ENCODE results near the gene CAPN2.

CAPN2 gene

GRCh38 chr1:223712194-223712849, at the start of gene CAPN2:
TSS of gene CAPN2 (plus strand) at chr1:223712539. CDS start at chr1:223712641, 102 bp downstream.
- no peak for DNase-seq

GRCh38 chr1:223662943-223663342, 49.4 kb upstream of the CAPN2 start:
- DNase-seq = no peak

- no peak for DNase-seq
Observed at GRCh38 chr1:223664106-223664505, 48.2 kb upstream of the CAPN2 start.

DNA sequence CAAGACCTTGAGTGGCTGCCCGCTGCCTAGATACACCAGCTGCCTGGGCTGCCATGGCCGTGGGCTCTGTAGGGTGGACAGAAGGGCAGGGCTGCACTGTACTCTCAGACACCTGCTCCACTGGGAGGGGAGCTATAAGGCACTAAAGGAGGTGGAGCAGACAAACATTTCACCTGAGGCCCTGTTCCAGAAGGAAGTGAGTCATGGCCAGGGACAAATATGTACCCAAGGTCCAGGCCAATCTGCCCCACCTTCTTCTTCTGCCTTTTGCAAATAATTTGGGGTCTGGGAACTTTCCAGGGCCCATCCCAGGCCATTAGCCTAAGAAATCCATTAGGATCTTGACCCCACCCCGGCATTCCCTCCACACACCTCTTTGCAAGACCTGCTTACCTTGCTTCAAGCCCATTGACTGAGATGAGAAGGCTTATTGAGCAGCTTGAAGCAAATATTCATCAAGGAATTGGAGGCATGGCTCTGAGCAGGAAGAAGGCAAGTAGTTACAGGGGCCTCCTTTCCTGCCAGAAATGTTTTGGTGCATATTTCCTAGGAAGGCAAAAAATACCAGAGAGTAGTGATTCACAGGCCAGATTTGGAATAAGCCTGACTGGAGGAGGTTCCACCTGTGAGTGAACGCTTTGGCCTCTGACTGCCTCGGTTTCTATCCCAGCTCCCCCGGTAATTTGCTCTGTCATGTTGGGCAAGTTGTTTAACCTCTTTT, 46.6 kb upstream of the CAPN2 start, which contains the start of gene CAPN8:
Gene CAPN8 (minus strand): TSS at position 110 of the 721 bp plus-strand sequence. CDS start 55 bp downstream, at position 55.
- DNase-seq = no peak

DNA sequence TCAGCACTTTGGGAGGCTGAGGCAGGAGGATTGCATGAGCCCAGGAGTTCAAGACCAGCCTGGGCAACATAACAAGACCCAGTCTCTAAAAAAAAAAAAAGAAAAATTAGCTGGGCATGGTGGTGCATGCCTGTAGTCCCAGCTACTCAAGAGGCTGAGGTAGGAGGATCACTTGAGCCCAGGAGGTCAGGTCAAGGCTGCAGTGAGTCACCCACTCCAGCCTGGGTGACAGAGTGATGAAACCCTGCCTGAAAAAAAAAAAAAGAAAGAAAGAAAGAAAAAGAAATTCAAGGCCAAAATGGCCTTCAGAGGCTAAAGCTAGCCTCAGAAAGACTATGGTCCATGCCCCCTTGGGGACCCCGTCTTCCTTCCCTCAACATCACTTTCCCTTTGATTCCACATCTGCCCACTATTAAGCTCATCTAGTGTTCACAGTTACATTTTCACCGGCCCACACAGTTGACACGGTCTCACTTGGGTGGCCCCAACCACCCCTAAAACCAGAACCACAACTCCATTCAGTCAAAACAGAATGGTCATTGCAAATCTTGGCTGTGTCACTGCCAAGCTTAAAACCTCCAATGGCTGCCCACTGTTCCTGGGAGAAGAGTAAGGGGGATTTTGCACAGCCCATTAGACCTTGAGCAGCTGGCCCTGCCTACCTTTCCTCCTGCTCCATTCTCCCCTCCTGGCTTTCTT, 44.7 kb upstream of the CAPN2 start:
- no peak for DNase-seq

GRCh38 chr1:223669003-223669795, 43.1 kb upstream of the CAPN2 start:
- DNase-seq = no peak

- no peak for DNase-seq
Observed at GRCh38 chr1:223670458-223671159, 41.7 kb upstream of the CAPN2 start.

DNA sequence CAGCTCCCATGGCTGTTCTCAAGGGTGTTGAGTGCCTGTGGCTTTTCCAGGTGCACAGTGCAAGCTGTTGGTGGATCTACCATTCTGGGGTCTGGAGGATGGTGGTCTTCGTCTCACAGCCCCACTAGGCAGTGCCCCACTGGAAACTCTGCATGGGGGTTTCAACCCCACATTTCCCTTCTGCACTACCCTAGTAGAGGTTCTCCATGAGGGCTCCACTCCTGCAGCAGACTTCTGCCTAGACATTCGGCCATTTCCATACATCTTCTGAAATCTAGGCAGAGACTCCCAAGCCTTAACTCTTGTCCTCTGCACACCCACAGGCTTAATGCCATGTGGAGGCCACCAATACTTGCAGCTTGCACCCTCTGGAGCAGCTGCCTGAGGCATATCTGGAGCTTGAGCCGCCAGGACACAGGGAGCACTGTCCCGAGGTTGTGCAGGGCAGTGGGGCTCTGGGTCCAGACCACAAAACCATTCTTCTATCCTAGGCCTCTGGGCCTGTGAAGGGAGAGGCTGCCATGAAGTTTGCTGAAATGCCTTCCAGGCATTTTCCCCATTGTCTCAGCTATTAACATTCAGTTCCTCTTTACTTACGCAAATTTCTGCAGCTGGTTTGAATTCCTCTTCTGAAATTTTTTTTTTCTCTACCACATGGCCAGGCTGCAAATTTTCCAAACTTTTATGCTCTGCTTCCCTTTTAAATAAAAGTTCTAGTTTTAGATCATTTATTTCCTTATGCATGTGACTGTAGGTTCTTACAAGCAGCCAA, 38.0 kb upstream of the CAPN2 start:
- DNase-seq = no peak

- no peak for DNase-seq
Observed at GRCh38 chr1:223678841-223679240, 33.5 kb upstream of the CAPN2 start.

DNA sequence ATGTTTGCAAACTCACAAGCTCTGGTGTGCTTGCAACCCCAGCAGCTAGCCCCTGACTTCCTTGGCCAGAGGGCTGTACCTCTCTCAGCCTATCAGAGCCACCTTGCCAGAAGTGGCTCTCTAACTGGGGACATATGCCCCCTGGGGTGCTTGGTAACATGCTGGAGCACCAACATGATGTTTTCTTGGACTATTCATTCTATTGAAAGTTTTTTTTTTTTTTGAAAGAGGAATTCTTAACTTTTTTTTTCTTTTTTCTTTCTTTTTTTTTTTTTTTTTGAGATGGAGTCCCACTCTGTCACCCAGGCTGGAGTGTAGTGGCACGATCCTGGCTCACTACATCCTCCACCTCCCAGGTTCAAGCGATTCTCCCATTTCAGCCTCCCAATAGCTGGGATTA, 32.2 kb upstream of the CAPN2 start:
- DNase-seq = no peak

GRCh38 chr1:223682502-223682901, 29.8 kb upstream of the CAPN2 start:
- no peak for DNase-seq

GRCh38 chr1:223683586-223684487, 28.5 kb upstream of the CAPN2 start:
- no peak for DNase-seq

DNA sequence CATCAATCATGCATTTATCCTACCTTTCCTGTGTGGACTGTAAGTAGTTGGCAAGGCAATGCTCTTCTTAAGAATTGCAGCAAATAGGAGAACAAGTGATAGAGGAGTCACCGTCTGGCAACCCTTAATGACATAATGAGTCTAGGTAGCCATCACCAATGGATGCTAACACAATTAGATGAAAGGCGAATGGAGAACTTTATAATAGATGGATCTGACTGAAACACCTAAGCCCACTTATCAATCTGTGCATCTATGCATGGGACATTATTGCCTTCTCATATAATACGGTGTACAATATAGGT, 27.9 kb upstream of the CAPN2 start:
- DNase-seq = no peak

GRCh38 chr1:223691121-223691520, 21.2 kb upstream of the CAPN2 start:
- no peak for DNase-seq

- no peak for DNase-seq
Observed at GRCh38 chr1:223695014-223695548, 17.3 kb upstream of the CAPN2 start.

DNA sequence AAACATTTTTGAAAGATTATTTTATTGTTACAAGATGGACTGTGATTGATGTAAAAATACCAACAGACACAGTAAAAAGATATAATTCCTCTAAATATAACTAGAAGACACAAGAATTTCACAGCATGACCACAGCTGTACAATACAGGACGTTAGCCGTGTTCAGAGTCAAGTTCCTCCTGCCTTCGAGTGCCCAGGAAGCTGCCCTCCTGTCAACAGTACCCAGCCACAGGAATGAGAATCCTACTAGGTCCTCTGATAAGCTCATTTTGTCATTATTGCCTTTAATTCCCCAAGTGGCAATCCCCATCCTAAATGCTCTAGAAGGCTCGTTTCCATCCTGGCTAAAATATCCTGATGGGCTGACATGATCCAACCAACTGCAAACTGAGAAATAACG, 16.4 kb upstream of the CAPN2 start:
- no peak for DNase-seq

DNA sequence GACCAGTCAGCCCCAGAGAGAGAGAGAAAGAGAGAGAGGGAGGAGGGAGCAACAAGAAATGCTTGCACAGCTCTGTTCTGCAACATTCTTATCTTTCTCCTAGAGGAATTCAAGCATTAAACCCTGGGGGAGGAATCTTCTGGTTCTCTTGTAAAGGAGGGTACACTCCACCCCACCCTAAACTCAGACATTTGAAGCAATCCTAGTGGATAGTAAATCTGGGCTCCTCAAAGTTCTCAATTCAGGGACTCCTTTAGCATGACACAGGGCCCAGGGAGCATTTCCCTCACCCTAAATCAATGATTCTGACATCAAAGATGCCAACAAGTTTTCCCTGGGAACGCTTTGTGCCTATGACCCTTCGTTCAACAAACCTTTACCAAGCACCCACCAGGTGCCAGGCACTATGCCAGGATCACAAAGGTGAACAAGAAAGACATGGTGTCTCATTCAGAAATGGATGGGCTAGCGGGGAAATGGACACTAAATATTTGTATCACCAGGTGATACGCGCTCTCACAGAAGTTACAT, 11.9 kb upstream of the CAPN2 start:
- no peak for DNase-seq

DNA sequence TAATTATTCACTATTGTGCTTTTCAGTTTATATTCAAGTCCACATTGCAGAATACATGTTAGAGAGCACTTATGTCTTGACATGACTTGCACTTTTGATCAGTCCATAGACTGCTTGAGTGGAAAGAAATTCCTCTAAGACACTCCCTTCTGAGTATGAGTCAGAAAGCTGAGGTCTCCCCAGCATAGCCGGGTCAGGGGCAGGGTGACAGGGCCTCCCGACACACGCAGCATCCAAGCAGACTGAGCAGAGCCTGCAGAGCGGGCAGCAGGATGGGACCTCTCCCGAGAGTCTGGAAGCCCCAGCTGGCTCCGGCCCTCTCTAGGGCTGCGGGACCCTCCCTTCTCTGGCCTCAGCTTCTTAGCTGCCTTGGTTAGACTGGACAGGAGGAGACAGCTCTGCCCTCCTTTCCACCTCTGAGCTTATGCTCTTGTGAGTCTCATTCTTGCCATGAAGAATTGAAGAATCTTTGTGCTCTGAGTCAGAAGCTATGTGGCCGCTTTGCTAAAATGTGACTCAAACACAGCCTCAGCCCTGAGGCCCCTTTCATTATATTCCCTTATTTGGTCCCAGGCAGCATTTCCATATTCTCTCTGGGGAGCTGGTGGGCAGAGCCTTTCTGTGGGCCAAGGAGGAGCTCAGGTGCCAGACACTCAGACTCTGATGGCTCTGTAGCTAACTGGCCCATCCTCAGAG, 11.2 kb upstream of the CAPN2 start:
- no peak for DNase-seq

Data from NCI-H187 treated with DMSO at 0.1 percent for 48 hours (cell line).